HepG2 (cell line): ENCODE data around the gene PEX11B. TPM values are rescaled to one million over a fixed set of nuclear protein-coding genes. Genes with fewer than 3 reads are reported as not detected.

Experiments used
- ATAC-seq: fragments of 200-7000 bp; cut with Tn5 transposase; 3 replicates; pipeline ENCODE4 v1.9.1; 2020; ENCODE audit warnings: mild to moderate bottlenecking, moderate library complexity
- BruUV-seq: library from RNA; stranded (reverse); fragments of 400-500 nt; replicated peaks from 2 replicates; lab custom pipeline; 2021; lab: Mats Ljungman, UMichigan
- CTCF ChIA-PET: fragments of 300-600 bp; formaldehyde crosslinking; extraction: SDS; loops from one replicate; lab custom pipeline; 2021; ENCODE audit warnings: low total read pairs, inconsistent platforms, low intra/inter-chr PET ratio; lab: Yijun Ruan, JAX
- POLR2A ChIA-PET: fragments of 350-600 bp; sonication (Branson Sonifier 250); formaldehyde crosslinking; loops from one replicate; lab custom pipeline; 2020; ENCODE audit warnings: antibody characterized with exemption, inconsistent platforms; lab: Yijun Ruan, JAX
- DNase-seq: peaks from one replicate; pipeline ENCODE4 v3.0.0-alpha.2; 2015; ENCODE audit warnings: low spot score
- FAIRE-seq: peaks from 3 replicates; lab custom pipeline; 2011; peaks lifted over from hg19 to GRCh38; lab: Jason Lieb, UNC
- H2AFZ ChIP-seq: one replicate; pipeline ENCODE4 v1.6.1; 2011; ENCODE audit warnings: low read length, inconsistent platforms
- H3K27ac ChIP-seq: fragments of 300-600 bp; 3 replicates; pipeline ENCODE4 v1.8.0; 2011; ENCODE audit warnings: mixed run types, mild to moderate bottlenecking, mixed read lengths, low read length, inconsistent platforms; ENCODE audit not compliant: insufficient read depth; ENCODE audit errors: extremely low read length
- H3K27me3 ChIP-seq, 2 experiments: fragments of 200-600 bp in 1 of 2; 2 replicates in 1 of 2; 3 replicates in 1 of 2; pipeline versions ENCODE4 v1.6.0 to v1.8.0; 2011; ENCODE audit warnings: low read length in 2 of 2, mild to moderate bottlenecking in 2 of 2, moderate library complexity in 2 of 2, inconsistent platforms in 1 of 2; ENCODE audit not compliant: insufficient read depth in 2 of 2, control insufficient read depth in 1 of 2
- H3K36me3 ChIP-seq, 2 experiments: fragments of 200-600 bp in 1 of 2; replicated peaks in 1 of 2; 2 replicates in 1 of 2; 3 replicates in 1 of 2; pipeline versions ENCODE4 v1.5.1 to v1.8.0; 2011; ENCODE audit warnings: low read length in 2 of 2, inconsistent platforms in 1 of 2; ENCODE audit not compliant: insufficient read depth in 2 of 2, control insufficient read depth in 1 of 2
- H3K4me1 ChIP-seq: 2 replicates; pipeline ENCODE4 v1.5.1; 2012; ENCODE audit warnings: low read length, inconsistent platforms; ENCODE audit not compliant: insufficient read depth
- H3K4me2 ChIP-seq: 2 replicates; pipeline ENCODE4 v1.6.0; 2011; ENCODE audit warnings: low read depth, low read length, inconsistent platforms
- H3K4me3 ChIP-seq, 3 experiments: fragments of 200-600 bp in 1 of 3; sonication (generic), shearing (Covaris generic) in 1 of 3; replicated peaks in 1 of 3; 2 replicates each; pipeline ENCODE4 v1.5.1; 2011 to 2016; ENCODE audit warnings: low read length in 3 of 3, inconsistent platforms in 2 of 3, low read depth in 2 of 3, mild to moderate bottlenecking in 2 of 3, control low read depth in 1 of 3, mixed read lengths in 1 of 3; ENCODE audit not compliant: insufficient read depth in 1 of 3
- H3K79me2 ChIP-seq: one replicate; pipeline ENCODE4 v1.6.1; 2011; ENCODE audit warnings: low read length, inconsistent platforms; ENCODE audit not compliant: insufficient read depth
- H3K9ac ChIP-seq: 2 replicates; pipeline ENCODE4 v1.6.0; 2011; ENCODE audit warnings: mild to moderate bottlenecking, low read depth, low read length, inconsistent platforms; ENCODE audit not compliant: insufficient read depth
- H3K9me3 ChIP-seq: 2 replicates; pipeline ENCODE4 v1.5.1; 2012; ENCODE audit warnings: mild to moderate bottlenecking, low read length
- H4K20me1 ChIP-seq: 2 replicates; pipeline ENCODE4 v1.6.0; 2011; ENCODE audit warnings: inconsistent platforms, mild to moderate bottlenecking, low read length, moderate library complexity; ENCODE audit not compliant: insufficient read depth
- MEIS1 ChIP-seq: sonication (generic); formaldehyde crosslinking; IDR thresholded peaks from 2 replicates; pipeline ENCODE4 v1.9.0; 2021; ENCODE audit warnings: mild to moderate bottlenecking, missing genetic modification reagents, moderate library complexity, borderline replicate concordance
- MLLT10 ChIP-seq: sonication (generic); formaldehyde crosslinking; IDR thresholded peaks from 2 replicates; pipeline ENCODE4 v1.4.0; 2020; ENCODE audit warnings: missing genetic modification reagents
- NBN ChIP-seq: fragments of 450-650 bp; conservative IDR thresholded peaks from 2 replicates; pipeline ENCODE4 v1.6.1; 2017
- RBAK ChIP-seq: sonication (generic); formaldehyde crosslinking; IDR thresholded peaks from 2 replicates; pipeline ENCODE4 v1.5.1; 2020; ENCODE audit warnings: mild to moderate bottlenecking, missing genetic modification reagents
- SAP130 ChIP-seq: IDR thresholded peaks from 2 replicates; pipeline ENCODE4 v1.6.1; 2016; ENCODE audit warnings: low read depth
- ZGPAT ChIP-seq: IDR thresholded peaks from 2 replicates; pipeline ENCODE4 v1.6.1; 2016; ENCODE audit warnings: mild to moderate bottlenecking
- ZNF253 ChIP-seq: sonication (generic); formaldehyde crosslinking; IDR thresholded peaks from 2 replicates; pipeline ENCODE4 v1.8.0; 2022; ENCODE audit warnings: mild to moderate bottlenecking, missing genetic modification reagents, borderline replicate concordance
- ZNF260 ChIP-seq: sonication (generic); formaldehyde crosslinking; IDR thresholded peaks from 2 replicates; pipeline ENCODE4 v1.4.0; 2020; ENCODE audit warnings: missing genetic modification reagents, low read depth, mild to moderate bottlenecking, borderline replicate concordance
- ZNF275 ChIP-seq: sonication (generic); formaldehyde crosslinking; IDR thresholded peaks from 2 replicates; pipeline ENCODE4 v1.8.0; 2022; ENCODE audit warnings: missing genetic modification reagents, mild to moderate bottlenecking, inconsistent platforms, borderline replicate concordance
- ZNF280D ChIP-seq: sonication (generic); formaldehyde crosslinking; IDR thresholded peaks from 2 replicates; pipeline ENCODE4 v1.5.1; 2020; ENCODE audit warnings: mild to moderate bottlenecking, missing genetic modification reagents
- ZNF333 ChIP-seq: sonication (generic); formaldehyde crosslinking; IDR thresholded peaks from 2 replicates; pipeline ENCODE4 v1.4.0; 2020; ENCODE audit warnings: mild to moderate bottlenecking, missing genetic modification reagents, borderline replicate concordance
- ZNF572 ChIP-seq: sonication (generic); formaldehyde crosslinking; IDR thresholded peaks from 2 replicates; pipeline ENCODE4 v1.5.1; 2020; ENCODE audit warnings: mild to moderate bottlenecking, missing genetic modification reagents
- ZNF652 ChIP-seq: IDR thresholded peaks from 2 replicates; pipeline ENCODE4 v1.6.1; 2016; ENCODE audit warnings: low read depth, borderline replicate concordance
- ZSCAN31 ChIP-seq: sonication (generic); formaldehyde crosslinking; IDR thresholded peaks from 2 replicates; pipeline ENCODE4 v1.5.0; 2020; ENCODE audit warnings: low read depth, mild to moderate bottlenecking, missing genetic modification reagents
- in situ Hi-C: cut with HindIII; loops from 2 replicates; pipeline ENCODE4 v1.10.0; 2017; ENCODE audit warnings: low pct_unique_long_range_greater_than_20kb; ENCODE audit not compliant: extremely low pct_ligation_motif_present
- intact Hi-C: fragments of 100-400 bp; cut with micrococcal nuclease; formaldehyde crosslinking; loops from one replicate; pipeline ENCODE4 v1.10.0; 2022; ENCODE audit not compliant: unreplicated experiment
- polyA plus RNA-seq, 8 experiments: library from polyadenylated mRNA; depleted of rRNA in 3 of 8; stranded (reverse) in 7 of 8; unstranded in 1 of 8; fragments of >200 nt; fragmentation: Illumina TruSeq in 4 of 8; extraction: Trizol in 4 of 8; gene quantifications; 2 replicates each; pipeline versions ENCODE4 v1.2.1 to v1.2.3, GENCODE V29; 2011 to 2016; ENCODE audit warnings: low read depth in 4 of 8, missing spikeins in 1 of 8, mixed read lengths in 1 of 8; ENCODE audit not compliant: insufficient read depth in 1 of 8
- total RNA-seq, 5 experiments: library from RNA; depleted of rRNA; stranded (reverse); fragments of >200 nt; fragmentation: Illumina TruSeq; extraction: Trizol; gene quantifications; 2 replicates each; pipeline ENCODE4 v1.2.3, GENCODE V29; 2016; ENCODE audit warnings: low read depth in 1 of 5

Gene PEX11B
- total and polyA plus RNA-seq, 2 of the 13 experiments (the other 11 are each of a cell fraction or from before 2014, with no cell fraction given): 21.6 to 48.4 TPM

GRCh38 chr1:145956361-145956760, 37.8 kb upstream of the PEX11B start:
- Histone ChIP-seq H3K4me2 (peak overlapping the region; percentile 86), H3K9ac (peak overlapping the region; percentile 80), H3K9me3 (no peaks in the 10 kb centered on the region), H3K27ac (no peak overlapping the region), H3K36me3 (no peaks in the 10 kb centered on the region), H3K79me2 (peaks cover 23% of the 10 kb centered on the region), H2AFZ (no peak overlapping the region), H3K4me3 (peak overlapping the region; percentile 73 to 89 (median 80); a peak in 5 of 6 replicates), H4K20me1 (no peaks in the 10 kb centered on the region), H3K4me1 (peaks cover 60% of the 10 kb centered on the region), H3K27me3 (peaks cover 0 to 15% of the 10 kb centered on the region in 2 experiments; a peak in 2 of 5 replicates)
- ChIA-PET POLR2A (interaction anchor here (6.2 kb wide), 1 partner anchor 27 kb away, joined by 84 read pairs; the partner anchor contains the start of gene RBM8A), CTCF (no interaction called here)
- BruUV-seq: no TSS peak
- FAIRE-seq (no peak), ATAC-seq (no peak), DNase-seq (no peak)
- TF ChIP-seq ZNF275 (CRISPR knock-in tag) (no peak), ZNF280D (no peak), MEIS1 (CRISPR knock-in tag) (no peak), ZSCAN31 (CRISPR knock-in tag) (no peak), RBAK (CRISPR knock-in tag) (no peak), SAP130 (CRISPR knock-in tag) (no peak), ZNF260 (CRISPR knock-in tag) (no peak), ZNF333 (CRISPR knock-in tag) (no peak), ZNF253 (CRISPR knock-in tag) (no peak), ZNF572 (no peak), NBN (no peak), ZNF652 (CRISPR knock-in tag) (no peak), ZGPAT (CRISPR knock-in tag) (no peak), MLLT10 (CRISPR knock-in tag) (no peak)
- in situ Hi-C loops (no loop called here), intact Hi-C loops (loop anchor here (5.0 kb wide), 1 partner anchor 64 kb away; no protein-coding TSS in a partner anchor)
